Body of pancreas (tissue), 4 donors: ENCODE data around the gene EOLA2.

Source experiments
- POLR2A ChIP-seq, 3 donors: fragments of 450-650 bp; IDR thresholded peaks; one replicate each; pipeline ENCODE4 v1.6.1; 2016; ENCODE audit warnings: antibody characterized with exemption in 3 of 3, mild to moderate bottlenecking in 2 of 3
- TF ChIP-seq, protein P1 (sequence below), 7 experiments: fragments of 450-650 bp in 4 of 7; fragments of 200-600 bp in 3 of 7; sonication (generic) in 3 of 7; IDR thresholded peaks; one replicate each; pipeline ENCODE4 v1.5.1; 2016 to 2019; ENCODE audit warnings: antibody characterized with exemption in 7 of 7

DNA sequence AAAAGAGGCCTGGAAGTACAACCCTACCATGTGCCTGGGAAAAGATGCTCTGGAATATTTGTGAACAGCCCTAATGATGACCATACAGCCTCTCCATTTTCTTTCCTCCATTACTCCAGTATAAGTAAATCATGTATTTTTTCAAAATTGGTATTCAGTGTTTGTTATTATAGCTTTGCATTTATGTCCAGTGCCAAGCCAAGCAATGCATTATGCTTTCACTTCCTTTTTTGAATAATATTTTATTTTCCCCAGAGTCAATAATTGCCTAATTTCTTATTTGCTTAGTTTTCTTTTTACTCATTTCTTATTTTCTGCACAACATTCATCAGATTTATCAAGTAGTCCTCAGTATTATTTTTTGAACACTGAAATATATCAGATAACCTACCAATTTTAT, 49.3 kb upstream of the EOLA2 start:
- TF ChIP-seq, protein P1, sequence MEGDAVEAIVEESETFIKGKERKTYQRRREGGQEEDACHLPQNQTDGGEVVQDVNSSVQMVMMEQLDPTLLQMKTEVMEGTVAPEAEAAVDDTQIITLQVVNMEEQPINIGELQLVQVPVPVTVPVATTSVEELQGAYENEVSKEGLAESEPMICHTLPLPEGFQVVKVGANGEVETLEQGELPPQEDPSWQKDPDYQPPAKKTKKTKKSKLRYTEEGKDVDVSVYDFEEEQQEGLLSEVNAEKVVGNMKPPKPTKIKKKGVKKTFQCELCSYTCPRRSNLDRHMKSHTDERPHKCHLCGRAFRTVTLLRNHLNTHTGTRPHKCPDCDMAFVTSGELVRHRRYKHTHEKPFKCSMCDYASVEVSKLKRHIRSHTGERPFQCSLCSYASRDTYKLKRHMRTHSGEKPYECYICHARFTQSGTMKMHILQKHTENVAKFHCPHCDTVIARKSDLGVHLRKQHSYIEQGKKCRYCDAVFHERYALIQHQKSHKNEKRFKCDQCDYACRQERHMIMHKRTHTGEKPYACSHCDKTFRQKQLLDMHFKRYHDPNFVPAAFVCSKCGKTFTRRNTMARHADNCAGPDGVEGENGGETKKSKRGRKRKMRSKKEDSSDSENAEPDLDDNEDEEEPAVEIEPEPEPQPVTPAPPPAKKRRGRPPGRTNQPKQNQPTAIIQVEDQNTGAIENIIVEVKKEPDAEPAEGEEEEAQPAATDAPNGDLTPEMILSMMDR (IDR thresholded peaks at IDR 0.05), result no peak
- no peak for TF ChIP-seq POLR2A (IDR thresholded peaks at IDR 0.05)
